Measurements from ENCODE around the gene KRT73. TPM values are rescaled to one million over a fixed set of nuclear protein-coding genes. Genes with fewer than 3 reads are reported as not detected.

Gene KRT73
- polyA plus RNA-seq, 1 experiment, result not detected

DNA sequence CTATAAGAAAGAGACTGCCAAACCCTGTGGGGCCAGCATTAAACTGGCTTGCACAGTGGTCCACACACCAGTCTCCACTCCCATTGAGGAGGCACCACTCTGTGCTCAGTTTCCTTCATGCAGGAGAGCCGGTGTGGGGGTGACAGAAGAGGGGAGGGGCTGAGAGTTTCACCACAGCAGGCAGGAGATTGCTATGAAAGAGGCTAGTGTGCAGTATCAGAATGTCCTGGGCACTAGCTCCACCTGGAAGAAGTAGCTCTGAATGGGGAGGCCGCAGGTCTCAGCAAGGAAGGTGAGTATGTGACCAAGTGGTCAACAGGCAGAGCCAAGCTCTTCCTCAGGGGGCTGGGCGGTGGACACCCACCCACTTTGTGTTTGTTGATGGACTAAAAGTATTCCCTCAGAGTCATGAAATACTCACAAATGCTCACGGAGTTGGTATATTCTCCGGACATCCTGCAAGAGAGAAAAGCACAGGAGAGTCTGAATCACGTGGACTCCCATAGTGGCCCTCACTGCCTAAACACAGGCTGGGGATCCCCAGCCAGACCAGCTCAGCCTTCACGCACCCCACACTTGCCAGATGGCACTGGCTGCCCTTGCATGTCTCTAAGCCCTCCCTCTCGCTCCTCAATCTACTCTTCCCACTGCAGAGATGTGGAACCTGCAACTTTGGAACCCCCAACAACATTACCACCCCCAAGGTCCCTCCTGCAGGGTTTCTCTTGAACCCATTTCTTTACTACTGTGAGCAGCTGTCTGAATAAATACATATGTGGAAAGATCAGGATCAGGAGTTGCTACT, 9.3 kb downstream of the KRT73 start:
- CTCF ChIA-PET, result no interaction called here
- Histone ChIP-seq H3K27ac (ENCODE audit: low read depth, low read length) (no peak overlapping the region), H3K4me3 (ENCODE audit: low read depth, low read length) (no peak overlapping the region), H3K9me3 (ENCODE audit: control insufficient read depth, insufficient read depth, low read length) (no peaks in the 10 kb centered on the region), H3K27me3 (ENCODE audit: control insufficient read depth, insufficient read depth, low read length) (peaks cover 28% of the 10 kb centered on the region)
- POLR2A ChIA-PET, result no interaction called here
- no peak for DNase-seq (ENCODE audit: low read depth, low spot score)
- TF ChIP-seq CTCF (IDR thresholded peaks at IDR 0.05; ENCODE audit: low read depth, low read length), result no peak

GRCh38 chr12:52608161-52608560, 10.2 kb downstream of the KRT73 start:
- POLR2A ChIA-PET, result no interaction called here
- Histone ChIP-seq H3K9me3 (ENCODE audit: control insufficient read depth, insufficient read depth, low read length) (no peaks in the 10 kb centered on the region), H3K27ac (ENCODE audit: low read depth, low read length) (no peak overlapping the region), H3K4me3 (ENCODE audit: low read depth, low read length) (no peak overlapping the region), H3K27me3 (ENCODE audit: control insufficient read depth, insufficient read depth, low read length) (peaks cover 26% of the 10 kb centered on the region)
- CTCF ChIA-PET, result no interaction called here
- TF ChIP-seq CTCF (IDR thresholded peaks at IDR 0.05; ENCODE audit: low read depth, low read length), result no peak
- no peak for DNase-seq (ENCODE audit: low read depth, low spot score)

DNA sequence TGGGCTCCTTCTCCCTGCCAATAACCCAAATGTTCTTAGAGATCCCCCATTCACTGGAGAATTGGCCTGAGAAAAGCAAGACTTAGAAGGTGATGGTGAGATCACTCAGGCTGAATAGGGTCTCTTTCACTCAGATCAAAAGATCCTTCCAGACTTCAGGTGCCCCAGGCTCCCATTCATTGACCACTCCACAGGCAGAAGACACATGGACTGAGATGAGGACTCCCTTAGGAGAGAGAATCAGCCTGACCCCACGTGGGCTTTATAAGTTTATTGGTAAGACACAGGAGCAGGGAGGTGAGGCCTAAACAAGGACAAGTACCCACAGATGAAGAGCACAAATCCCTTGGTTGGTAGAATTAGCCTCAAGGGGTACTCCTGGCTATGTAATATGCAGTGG, 11.0 kb downstream of the KRT73 start:
- H3K27ac ChIP-seq (ENCODE audit: low read depth, low read length), result no peak overlapping the region
- no peak for TF ChIP-seq CTCF (IDR thresholded peaks at IDR 0.05; ENCODE audit: low read depth, low read length)
- ChIA-PET POLR2A (no interaction called here), CTCF (no interaction called here)
- no peaks in the 10 kb centered on the region for H3K9me3 ChIP-seq (ENCODE audit: control insufficient read depth, insufficient read depth, low read length)
- peaks cover 25% of the 10 kb centered on the region for H3K27me3 ChIP-seq (ENCODE audit: control insufficient read depth, insufficient read depth, low read length)
- H3K4me3 ChIP-seq (ENCODE audit: low read depth, low read length), result no peak overlapping the region
- no peak for DNase-seq (ENCODE audit: low read depth, low spot score)

- H3K9me3 ChIP-seq (ENCODE audit: control insufficient read depth, insufficient read depth, low read length), result no peaks in the 10 kb centered on the region
- H3K4me3 ChIP-seq (ENCODE audit: low read depth, low read length), result no peak overlapping the region
- H3K27me3 ChIP-seq (ENCODE audit: control insufficient read depth, insufficient read depth, low read length), result peaks cover 30% of the 10 kb centered on the region
- H3K27ac ChIP-seq (ENCODE audit: low read depth, low read length), result no peak overlapping the region
- ChIA-PET POLR2A (no interaction called here), CTCF (interaction anchor here (0.7 to 1.6 kb wide), 2 partner anchors 216 to 264 kb away, joined by 3 to 5 read pairs; no protein-coding TSS in a partner anchor)
- DNase-seq (ENCODE audit: low read depth, low spot score), result no peak
- TF ChIP-seq CTCF (IDR thresholded peaks at IDR 0.05; ENCODE audit: low read depth, low read length), result no peak
These were observed 11.7 kb downstream of the KRT73 start for GRCh38 chr12:52606581-52607218.

DNA sequence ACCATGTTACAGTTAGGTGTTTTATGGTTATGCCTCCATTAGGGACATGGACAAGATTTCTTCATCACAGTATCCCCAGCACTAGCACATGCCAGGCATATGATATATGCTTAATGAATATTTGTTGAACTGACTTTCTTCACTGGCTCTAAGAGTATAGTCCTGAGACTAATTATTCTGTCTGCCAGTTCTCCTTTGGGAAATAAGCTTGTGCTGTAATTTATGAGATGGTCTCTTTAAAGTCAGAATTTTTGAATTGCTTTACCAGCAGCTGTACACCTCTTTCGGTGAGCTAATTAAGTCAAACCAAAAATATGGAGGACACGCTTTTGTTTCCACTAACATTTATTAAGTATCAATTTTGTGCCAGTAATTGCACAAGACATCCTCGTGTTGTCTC, 12.3 kb downstream of the KRT73 start:
- TF ChIP-seq CTCF (IDR thresholded peaks at IDR 0.05; ENCODE audit: low read depth, low read length), result no peak
- Histone ChIP-seq H3K4me3 (ENCODE audit: low read depth, low read length) (no peak overlapping the region), H3K27ac (ENCODE audit: low read depth, low read length) (no peak overlapping the region), H3K9me3 (ENCODE audit: control insufficient read depth, insufficient read depth, low read length) (no peaks in the 10 kb centered on the region; the same call in 1 of the 2 replicates), H3K27me3 (ENCODE audit: control insufficient read depth, insufficient read depth, low read length) (peaks cover 35% of the 10 kb centered on the region)
- no peak for DNase-seq (ENCODE audit: low read depth, low spot score)
- CTCF ChIA-PET, result interaction anchor here (0.7 to 1.6 kb wide), 2 partner anchors 216 to 265 kb away, joined by 3 to 5 read pairs; no protein-coding TSS in a partner anchor
- POLR2A ChIA-PET, result no interaction called here
